Fibroblast of the aortic adventitia (primary cell): ENCODE results near the gene PRDM16. TPM values are rescaled to one million over a fixed set of nuclear protein-coding genes. Genes with fewer than 3 reads are reported as not detected.

ENCODE experiments used
- DNase-seq: peaks from one replicate; pipeline ENCODE4 v3.0.0-alpha.2; 2010; ENCODE audit warnings: low read depth
- H3K4me3 ChIP-seq: 2 replicates; pipeline ENCODE4 v1.5.1; 2011; ENCODE audit warnings: low read depth, mild to moderate bottlenecking, control low read depth, low read length, moderate library complexity
- total RNA-seq: library from RNA; depleted of rRNA; stranded (reverse); fragments of >200 nt; gene quantifications from 2 replicates; pipeline ENCODE4 v1.2.3, GENCODE V29; 2012; ENCODE audit warnings: low replicate concordance
- TF ChIP-seq, protein P1 (sequence below): IDR thresholded peaks from 2 replicates; pipeline ENCODE4 v1.5.1; 2011; ENCODE audit warnings: mild to moderate bottlenecking, low read length, control low read depth, inconsistent platforms; ENCODE audit not compliant: insufficient read depth

PRDM16 gene
- total RNA-seq, 1 donor = 11.3 TPM

DNA sequence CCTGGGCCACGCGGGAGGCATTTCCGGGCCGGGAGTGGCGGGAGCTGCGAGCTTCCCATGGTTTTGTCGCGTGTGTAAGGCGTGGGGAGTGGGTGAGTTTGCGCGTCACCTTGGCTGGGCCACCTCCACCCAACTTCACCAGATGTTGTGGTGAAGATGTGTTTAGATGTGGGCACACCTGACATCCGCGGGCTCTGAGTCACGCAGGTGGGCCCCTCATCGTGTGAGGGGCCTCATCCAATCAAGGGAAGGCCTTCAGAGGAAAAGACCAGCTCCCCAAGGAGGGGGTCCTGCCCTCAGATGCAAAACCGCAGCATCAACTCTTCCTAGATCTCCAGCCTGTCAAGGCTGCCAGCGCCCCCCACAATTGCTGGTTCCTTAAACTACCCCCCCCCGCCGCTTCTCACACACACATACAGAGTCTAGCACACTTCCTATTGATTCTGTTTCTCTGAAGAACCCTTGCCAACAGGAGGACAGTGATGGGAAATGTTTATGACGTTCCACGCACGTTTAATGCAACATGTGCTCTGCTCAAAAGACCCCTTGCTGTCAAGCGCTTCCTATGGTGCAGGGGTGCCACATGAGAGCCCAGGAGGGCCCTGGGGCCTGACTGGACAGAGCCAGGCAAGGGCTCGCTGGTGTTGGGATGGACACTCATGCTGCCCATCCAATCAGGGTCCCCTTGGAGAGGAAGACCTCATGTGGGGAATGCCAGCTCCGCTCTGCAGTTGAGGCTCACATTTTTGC is 35.8 kb upstream of the PRDM16 start:
- TF ChIP-seq, protein P1, sequence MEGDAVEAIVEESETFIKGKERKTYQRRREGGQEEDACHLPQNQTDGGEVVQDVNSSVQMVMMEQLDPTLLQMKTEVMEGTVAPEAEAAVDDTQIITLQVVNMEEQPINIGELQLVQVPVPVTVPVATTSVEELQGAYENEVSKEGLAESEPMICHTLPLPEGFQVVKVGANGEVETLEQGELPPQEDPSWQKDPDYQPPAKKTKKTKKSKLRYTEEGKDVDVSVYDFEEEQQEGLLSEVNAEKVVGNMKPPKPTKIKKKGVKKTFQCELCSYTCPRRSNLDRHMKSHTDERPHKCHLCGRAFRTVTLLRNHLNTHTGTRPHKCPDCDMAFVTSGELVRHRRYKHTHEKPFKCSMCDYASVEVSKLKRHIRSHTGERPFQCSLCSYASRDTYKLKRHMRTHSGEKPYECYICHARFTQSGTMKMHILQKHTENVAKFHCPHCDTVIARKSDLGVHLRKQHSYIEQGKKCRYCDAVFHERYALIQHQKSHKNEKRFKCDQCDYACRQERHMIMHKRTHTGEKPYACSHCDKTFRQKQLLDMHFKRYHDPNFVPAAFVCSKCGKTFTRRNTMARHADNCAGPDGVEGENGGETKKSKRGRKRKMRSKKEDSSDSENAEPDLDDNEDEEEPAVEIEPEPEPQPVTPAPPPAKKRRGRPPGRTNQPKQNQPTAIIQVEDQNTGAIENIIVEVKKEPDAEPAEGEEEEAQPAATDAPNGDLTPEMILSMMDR = no peak
- no peak overlapping the region for H3K4me3 ChIP-seq
- no peak for DNase-seq

DNA sequence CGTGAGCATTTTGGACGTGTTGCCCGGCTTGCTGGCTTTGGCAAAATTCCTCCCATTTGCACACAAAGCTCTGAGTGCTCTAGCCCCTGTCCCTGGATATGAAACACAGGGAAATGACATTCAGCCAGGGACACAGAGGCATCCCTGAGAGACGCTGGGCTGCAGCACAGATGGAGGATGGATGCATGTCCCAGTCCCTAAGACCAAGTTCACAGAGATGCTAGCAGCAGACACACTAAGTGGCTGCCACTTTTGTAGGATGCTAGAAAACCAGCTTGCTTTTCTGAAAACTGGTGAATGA is 35.3 kb upstream of the PRDM16 start:
- no peak overlapping the region for H3K4me3 ChIP-seq
- TF ChIP-seq, protein P1 = no peak
- no peak for DNase-seq

GRCh38 chr1:3034162-3034561 is 34.8 kb upstream of the PRDM16 start:
- DNase-seq = no peak
- H3K4me3 ChIP-seq = no peak overlapping the region
- TF ChIP-seq, protein P1 = no peak

GRCh38 chr1:3034728-3035562 is 34.1 kb upstream of the PRDM16 start:
- no peak for DNase-seq

DNA sequence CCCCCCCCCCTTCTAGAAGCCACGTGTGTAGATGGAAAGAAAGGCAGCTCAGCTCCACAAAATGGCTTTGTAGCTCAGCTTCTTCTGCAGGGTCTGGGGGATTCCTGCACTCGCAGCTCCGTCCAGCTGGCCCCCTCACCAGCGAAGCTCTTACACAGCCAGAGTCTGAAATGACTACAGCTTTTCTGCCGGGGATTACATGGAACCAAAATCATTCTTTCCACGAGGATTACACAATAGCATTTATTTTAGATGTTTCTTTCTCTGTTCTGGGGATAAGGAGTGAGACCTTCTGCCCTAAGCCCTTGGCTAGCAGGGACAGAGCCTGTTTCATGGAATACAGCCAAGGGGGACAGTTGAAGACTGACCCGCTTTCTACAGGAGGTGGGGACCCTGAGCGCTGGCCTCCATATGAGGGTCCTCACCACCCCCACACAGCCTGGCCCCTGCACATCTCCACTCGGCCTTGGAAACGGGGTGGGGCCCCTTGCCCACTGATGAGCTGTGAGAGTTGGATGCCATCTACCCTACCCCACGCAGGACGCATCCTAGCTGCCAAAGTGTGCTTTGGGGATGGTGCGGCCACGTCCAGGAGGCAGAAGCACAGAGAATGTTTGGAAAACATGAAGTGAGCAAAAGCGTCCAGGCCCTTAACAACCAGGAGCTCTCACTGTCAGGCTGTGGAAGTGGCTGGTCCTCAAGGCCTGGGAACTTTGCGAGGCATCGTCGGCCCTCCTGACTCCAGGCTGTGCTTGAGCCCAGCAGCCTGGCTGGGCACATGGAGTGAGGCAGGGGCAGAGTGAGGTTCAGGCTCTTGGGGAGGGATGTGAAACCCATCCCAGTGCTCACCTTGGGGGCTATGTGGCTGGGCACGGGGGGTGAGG is 33.2 kb upstream of the PRDM16 start:
- no peak overlapping the region for H3K4me3 ChIP-seq
- TF ChIP-seq, protein P1 = no peak
- DNase-seq = peak; percentile 6

More at GRCh38 chr1:3034728-3035562, 34.1 kb upstream of the PRDM16 start:
- TF ChIP-seq, protein P1 = no peak
- H3K4me3 ChIP-seq = no peak overlapping the region

DNA sequence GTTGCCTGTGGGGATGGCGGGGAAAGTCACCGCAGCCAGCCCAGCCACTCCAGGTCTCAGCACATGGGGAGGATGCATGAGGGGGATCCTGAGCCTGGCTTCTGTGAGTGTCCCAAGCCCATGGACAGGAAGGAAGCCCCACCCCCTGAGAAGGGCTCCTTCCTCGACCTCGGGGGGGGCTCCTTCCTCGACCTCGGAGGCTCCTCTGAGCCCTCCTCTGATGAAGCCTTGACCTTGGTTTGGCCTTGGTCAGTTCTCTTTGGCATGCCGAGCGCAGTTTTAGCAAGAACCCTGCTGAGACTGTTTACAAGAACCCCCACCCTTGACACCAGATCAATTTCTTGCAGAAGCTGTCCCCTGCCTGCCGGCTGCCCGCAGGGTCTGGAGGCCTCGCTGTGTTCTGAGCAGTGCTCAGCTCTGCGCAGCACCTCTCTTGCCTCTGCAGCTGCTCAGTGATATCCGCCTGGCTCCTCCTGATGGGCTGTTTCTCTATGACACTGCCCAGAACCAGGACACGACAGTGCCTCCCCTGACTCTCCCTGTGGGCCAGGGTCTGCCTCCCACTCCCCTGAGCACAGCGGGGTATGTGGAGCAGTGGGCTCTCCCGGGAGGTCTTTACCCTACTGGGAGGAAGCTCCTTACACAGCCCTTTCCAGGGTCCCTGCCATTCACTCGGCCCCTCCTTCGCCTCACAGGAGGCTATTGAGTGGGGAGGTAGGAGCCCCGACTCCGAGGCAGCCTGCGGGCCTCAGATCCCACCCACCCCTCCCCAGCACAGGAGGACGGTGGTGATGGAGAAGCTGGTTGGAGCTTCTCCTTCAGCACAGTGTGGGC is 32.3 kb upstream of the PRDM16 start:
- TF ChIP-seq, protein P1 = no peak
- no peak overlapping the region for H3K4me3 ChIP-seq
- DNase-seq = no peak
